Stimulated activated CD8-positive, alpha-beta memory T cell treated with anti-CD3 and anti-CD28 coated beads, Interleukin-15, amount 100 ng/mL, for 4 hours (primary cell): Measurements from ENCODE around the gene FHL1.
"Not testable (repeated sequence)": the region's sequence is repeated elsewhere in the genome, so short reads cannot be mapped to it uniquely, and the experiment has no call there.

Source experiments
- DNase-seq, 2 donors: peaks; one replicate each; pipeline ENCODE4 v3.0.0-alpha.2; 2020; ENCODE audit warnings: low read depth in 2 of 2

The FHL1 gene

DNA sequence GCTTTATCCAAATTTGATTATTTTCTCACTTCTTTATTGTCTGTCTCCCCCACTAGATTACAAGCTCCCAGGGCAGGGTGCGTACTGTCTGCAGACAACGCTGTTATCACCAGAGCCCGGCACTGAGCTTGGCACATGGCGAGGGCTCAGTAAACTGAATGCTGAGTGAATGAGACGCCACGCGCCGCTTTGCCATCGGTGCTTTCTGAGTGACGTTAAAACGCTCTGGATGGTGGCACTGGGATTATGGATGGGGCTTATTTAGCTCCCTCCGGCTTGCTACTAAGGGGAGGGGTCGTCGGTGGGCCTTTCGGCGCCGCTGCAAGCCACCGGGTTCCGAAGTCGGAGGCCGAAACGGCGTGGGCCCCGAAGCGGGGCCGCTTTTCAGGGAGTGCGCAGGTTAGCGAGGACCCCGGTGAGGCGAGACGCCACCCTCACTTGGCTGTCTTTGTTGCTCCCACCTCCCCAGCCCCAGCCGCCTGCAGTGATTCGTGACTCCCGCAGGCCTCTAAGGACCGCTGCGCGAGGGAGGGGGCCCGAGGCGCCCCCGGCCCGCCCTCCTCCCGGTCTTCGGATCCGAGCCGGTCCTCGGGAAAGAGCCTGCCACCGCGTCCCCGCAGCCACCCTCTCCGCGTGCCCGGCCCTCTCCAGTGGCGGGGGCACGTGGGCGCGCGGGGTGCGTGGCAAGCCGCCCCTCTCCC, 569 bp upstream of the FHL1 start:
- no peak for DNase-seq

DNA sequence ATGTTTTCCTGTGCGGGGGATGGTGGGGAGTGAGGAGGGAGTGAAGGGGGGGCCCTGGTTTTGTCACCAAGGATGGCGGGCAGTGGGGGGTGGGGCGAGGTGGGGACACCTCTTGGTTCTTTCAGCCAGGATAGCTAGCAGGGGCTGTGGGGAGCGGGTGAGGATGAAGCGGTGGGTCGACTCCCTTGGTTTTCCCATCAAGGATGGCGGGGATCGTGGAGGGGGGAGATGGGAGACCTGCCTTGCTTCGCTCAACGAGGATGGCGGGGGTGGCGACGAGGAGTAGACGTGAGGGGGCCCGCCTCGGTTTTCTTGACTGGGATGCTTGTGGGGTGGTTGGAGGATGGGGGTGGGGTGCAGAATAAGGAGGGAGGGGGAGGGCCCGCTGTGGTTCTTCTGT, 643 bp downstream of the FHL1 start:
- no peak for DNase-seq

DNA sequence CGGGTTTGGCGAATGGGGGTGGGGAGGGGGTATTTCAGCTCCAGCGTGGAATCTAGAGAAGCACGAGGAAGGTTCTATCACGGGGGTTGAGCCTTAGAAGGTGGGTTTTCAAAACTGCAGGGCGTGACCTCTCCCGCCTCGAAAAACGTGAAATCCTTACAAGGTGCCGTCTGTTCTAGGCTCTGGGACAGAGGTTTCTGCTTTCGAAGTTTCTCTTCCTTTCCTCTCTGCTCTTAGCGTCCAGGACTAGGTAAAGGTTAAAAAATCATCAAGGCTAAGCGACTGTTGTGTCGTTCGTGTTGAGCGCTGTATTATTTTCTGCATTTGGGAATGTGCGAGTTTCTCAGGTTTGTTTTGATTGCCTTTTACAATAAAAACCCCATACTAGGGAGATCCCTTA, 1.1 kb downstream of the FHL1 start:
- no peak for DNase-seq

DNA sequence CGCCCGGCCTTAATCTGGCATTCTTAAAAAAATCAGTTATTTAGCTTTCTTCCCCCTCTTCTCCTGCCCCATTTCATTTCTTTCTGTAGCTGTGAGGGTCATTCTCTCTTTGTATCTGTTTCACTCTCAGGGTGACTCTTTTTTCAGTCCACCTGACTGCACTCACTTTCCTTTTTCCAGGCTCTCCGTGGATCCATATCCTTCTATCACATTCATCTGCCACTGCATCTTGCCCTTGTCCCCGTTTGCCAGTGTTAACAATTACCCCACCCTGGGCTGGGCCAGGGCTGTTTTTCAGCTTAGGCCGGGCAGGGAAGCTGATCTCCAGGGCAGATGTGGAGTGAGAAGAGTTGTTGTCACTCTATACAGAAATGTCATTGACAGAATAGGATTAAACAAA, 7.7 kb downstream of the FHL1 start:
- no peak for DNase-seq

DNA sequence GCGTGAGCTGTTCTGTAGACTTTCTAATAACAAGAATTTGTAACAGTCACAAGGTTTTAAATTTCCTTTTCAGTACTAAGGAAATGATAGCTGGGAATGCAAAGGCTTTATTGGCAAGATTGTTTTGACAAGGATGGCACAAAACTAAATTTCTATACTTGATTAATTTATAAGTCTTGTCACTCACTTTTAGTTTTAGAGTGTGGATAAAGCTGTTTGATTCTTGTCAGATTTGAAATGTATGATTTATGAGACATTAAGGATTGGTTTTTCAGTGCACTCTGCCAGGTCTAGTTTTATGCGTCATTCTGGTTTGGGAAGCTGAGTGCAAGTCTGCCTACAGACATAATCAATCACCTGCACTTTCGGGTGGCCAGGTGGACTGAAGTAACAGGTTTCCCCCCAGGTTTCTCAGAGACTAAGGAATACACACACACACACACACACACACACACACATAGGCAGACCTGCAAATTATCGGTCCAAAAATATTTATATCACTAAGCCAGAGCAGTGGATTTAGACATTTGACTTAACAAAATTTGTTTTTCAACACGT, 9.3 kb downstream of the FHL1 start:
- DNase-seq = no peak

DNA sequence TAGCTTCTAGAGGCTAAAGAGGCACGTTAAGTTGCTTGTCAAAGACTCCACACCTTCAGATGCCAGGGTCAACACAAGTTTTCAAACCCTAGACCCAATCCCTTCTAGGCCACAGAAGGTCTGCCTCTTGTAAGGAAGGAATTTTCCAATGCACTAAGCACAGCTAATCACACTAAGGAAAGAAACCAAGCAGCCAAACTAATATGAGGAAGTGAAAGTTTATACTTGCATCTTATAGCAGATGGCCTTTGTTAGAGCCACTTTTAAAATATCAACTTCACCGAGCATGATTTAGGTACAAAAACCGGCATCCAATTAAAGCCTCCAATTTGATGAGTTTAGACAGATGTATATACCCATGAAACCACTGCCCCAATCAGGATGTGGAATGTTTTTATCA, 9.9 kb downstream of the FHL1 start:
- no peak for DNase-seq

DNA sequence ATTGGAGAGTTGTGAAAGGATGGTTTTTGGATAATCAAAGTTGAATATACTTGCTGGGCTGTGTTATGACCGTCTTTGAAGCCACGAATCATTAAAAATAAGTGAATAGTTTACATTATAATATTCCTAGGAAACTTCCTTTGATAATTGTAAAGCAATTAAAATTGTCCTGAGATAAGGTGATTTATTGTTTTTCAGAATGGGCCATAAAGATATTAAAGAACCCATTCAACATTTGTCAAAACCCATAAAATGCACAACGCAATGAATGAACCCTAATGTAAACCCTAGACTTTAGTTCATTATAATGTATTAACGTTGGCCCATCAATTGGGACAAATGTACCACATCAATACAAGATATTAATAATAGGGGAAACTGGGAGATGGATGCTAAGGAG, 11.4 kb downstream of the FHL1 start:
- DNase-seq = no peak

DNA sequence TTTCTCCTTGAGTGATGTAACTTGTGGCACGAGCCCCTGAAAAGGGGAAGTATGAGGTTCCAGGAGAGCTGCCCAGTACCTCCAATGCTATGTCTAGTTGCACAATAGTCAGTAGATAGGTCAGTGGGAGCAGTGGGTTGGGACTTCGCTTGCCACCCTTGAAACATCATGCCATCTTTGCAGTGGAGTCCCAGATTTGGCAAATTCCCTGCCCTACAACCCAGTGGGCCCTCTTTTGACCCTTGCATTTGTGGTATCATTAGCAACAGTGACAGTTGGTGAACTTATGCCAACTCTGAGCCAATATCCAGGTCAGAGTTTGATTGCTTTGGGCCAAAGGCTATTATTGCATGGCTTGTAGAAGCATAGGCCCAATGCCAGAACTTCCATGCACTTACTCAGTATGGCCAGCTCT, 12.3 kb downstream of the FHL1 start:
- DNase-seq = no peak

DNA sequence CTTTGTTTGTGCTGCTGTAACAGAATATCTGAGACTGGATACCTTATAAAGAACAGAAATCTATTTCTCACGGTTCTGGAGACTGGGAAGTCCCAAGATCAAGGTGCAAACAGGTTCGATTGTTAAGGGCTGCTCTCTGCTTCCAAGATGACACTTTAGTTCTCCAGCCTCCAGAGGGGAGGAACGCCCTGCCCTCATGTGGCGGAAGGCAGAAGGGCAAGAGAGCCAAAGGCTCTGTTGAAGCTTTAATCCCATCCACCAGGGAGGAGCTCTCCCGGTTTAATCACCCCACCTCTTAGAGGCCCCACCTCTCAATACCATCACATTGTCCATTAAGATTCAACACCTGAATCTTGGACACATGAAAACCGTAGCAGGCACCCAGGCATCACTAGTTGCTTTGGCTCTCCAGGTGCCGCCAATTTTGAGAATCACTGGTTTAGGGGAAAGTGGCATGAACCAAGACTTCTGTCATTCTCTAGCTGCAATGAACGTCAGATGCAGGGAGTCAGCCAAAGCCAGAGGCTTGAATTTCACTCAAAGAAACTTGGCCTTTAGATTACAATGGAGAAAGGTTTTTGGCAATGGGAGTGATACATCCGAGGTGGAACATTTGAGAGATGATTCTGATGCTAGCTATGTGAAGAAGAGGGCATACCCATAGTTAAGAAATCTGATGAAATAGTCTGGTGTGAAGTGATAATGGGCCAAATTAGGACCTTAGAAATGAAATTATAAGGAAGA, 15.7 kb downstream of the FHL1 start:
- no peak for DNase-seq

DNA sequence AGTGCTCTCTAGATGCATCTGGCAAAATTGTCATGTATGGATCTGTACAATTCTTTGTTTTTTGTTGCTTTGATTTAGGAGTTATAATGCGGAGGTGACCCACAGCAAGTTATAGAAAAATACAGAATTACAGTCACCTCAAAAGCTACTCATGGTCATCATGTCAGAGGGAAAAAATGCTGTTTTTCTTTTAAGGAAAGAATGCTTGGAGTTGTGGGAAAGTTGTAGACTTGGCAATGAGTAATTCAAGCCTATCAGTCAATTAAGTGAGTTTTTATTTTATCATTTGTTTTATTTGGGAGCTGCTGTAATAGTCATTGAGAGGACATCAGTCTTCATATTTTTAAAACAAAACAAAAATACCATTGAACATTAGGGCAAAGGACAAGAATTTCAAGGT, 16.4 kb downstream of the FHL1 start:
- DNase-seq = no peak

DNA sequence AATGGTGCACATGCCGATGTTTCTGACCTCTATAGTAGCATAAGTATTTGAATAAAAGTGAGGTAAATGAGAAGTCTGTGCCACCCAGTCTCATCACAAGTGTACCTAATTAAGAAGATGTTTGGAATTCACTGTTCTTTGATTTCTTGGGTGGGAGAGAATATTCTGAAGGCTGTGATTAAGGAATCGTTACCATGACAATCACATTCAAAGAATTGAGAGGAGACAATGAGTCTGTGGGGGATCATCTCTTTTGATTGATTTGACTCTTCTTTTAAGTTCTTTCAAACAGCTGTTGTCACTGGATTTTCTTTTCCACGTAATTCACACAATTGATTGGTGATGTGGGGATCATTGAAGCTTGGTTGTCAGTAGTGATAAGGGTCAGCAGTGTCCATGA, 18.1 kb downstream of the FHL1 start:
- no peak for DNase-seq

DNA sequence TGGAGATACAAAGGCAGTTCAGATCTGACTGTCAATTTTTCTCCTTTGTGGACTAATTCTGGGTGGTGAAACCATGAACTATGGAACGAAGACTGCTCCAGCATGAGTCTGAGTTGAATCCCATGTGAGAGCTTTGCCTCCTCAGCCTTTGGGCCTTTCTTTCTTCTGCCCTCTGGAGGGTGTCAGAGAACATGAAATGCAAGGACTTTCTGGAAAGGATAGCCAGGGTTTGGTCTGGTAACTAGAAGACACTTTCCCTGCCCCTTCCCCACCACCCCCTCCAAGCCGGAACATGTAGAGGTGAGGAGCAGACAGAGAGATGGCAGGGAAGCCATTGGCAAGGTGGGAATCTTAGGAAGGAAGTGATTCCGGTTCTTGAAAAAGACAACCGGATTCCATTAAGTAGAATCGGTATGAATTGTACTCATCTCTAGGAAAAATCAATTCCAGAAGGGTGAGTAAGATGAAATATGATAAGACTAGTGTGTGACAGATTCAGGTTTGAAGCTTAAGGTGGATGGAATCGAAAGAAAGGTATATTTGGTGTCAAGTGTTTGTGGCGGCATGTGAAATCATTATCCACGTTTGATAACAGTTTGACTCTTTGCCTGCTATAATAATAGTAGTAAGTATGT, 19.0 kb downstream of the FHL1 start:
- DNase-seq = no peak

DNA sequence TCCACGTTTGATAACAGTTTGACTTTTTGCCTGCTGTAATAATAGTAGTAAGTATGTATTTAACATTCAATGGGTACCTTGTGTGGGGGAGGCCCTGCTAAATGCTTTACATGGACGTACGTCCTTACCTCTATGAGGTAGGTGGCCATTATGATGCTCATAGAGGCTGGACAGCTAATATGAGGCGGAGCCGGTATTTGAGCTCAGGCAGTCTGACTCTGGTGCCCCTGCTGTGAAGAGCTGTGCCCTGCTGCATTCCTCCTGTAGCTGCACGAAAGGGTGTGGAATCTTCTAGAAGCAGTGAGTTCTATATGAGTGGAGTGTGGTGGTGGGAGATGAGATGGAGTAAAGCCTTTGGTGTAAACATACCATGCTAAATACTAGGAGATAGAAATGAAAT, 20.7 kb downstream of the FHL1 start:
- DNase-seq = not testable (repeated sequence)

DNA sequence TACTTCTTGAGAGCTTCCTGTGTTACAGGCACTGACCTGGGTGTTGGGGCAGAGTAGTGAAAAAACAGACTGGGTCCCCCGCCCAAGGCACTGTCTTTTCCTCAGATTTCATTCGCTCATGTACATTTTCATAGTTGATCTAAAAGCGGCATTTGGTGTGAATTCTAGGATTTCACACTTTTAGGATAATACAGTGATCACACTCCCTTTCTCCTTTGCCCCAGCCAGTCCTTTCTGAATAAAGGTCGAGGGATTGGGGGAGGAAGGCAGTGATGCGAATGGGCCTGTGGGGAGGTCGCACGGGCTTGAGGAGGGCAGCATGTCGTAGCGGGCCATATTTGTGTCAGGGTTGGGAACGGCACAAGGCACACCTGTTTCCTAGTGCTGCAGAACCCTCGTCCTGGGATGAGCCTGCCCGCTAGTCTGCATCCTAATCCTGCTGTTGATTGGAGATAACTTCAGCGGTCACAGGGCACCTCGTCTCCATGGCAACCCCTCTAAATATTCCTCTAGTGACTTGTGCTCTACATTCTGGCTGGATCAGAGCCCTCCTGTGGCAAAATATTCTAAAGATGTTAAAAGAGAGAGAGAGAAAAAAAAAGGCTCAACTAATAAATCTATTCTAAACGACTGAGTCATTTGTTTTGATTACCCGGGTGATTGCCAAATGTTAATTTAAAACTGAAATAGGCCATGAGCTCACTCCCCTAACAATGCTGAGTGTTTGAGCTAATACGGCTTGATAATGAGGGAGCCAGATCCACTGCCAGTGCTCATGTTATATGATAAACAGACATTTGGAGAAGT, 21.8 kb downstream of the FHL1 start:
- DNase-seq = no peak

DNA sequence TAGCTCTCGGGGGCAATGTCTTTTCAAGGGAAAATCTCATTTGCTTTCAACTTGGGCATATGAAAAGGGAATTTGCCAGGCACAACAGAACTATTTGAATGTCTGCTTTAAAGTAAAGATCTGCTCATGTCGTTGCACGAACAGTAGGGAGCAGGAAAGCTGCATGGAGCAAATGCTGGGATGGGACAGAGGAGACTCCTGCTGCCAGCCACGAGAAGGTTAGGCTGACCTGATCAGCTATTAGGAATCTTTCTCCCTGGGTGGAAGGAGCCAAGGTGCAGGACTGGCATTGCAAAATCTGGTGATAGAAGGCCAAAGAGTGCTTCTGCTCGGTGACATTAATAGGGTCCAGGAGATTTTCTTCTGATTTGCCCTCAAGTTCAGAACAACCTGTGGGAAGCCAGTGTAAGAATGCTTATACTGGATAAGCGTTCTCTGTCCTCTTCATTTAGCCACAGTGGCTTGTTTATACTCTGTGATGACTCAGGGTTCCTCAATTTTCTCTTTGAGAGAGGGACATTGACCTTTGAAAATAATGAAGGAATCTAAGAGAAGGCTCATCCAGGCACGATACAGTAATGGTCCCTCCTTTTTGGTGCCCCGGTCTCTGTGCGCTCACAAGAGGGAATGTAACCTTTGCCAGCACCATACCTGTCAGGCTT, 22.9 kb downstream of the FHL1 start:
- DNase-seq = no peak

DNA sequence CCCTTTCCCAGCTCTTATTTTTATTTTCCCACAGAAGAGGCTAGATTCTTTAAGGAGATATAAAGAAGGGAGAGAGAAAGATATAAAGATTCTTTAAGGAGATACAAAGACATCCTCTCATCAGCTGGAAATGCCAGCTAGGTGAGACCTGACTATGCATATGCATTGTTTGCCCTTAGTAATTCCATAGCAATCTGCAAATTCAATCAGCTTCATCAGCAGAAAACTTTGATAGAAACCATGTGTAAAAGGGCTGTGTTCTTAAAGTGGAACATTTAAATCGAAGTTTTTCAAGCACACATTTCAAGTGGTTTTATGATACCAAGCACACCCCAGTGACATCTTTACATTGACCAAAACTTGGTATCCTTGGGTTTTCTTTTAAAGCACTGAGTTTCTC, 24.1 kb downstream of the FHL1 start:
- no peak for DNase-seq

DNA sequence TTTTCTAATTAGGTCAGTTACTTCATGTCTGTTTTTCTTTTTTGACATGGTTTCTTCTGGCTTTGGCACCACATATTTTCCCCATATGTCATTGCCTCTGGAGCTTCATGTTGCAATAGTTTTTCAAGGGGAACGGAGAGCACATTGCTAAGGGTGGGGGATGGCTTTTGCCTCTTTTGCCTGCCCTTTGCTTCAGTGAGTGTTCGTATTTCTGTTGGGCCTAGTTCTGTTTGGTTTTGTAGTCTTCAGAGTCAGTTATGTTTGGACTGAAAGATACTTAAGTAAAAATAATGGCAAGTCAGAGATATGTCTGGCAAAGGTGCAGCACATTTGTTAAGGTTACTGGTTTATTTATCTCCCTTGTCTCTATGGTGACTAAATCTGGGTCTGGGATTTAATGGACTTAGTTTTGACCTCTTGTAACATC, 29.1 kb downstream of the FHL1 start:
- no peak for DNase-seq

DNA sequence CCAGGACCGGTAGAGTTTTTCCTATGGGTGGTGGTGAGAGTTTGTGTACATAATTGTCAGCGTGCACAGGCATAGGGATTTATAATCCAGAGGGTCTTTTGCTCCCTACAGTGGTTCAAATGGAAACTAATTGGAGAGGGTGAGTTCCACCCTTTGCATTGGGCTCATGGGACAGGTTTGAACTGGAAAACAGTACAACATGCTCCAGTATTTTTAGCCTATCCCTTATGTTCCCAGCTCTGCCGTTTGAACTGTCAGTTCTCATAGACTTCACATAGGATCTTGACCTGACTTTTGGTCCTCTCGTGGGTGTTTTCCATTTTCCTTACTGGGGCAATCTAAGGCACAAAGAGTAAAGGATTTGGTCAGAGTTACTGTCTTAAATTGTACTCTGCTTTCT, 31.8 kb downstream of the FHL1 start:
- DNase-seq = no peak

DNA sequence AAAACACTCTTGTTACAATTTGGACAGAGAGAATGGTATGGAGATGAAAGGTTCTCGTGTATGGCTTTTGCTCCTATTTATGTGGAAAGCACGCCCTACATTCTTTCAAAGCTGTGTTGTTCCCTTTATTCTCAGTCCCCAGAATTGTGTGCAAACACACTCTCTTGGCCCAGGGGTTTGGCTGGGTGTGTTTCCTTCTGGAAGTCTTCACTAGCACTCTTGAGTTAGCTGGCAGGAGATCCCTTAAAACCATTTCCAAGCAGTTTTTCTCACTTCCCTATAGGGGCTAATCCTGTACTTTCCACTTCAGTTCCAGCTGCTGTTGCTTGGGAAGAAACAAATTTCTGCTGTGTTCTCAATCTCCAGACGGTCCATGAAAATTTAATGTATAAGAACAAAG, 35.1 kb downstream of the FHL1 start:
- DNase-seq = no peak

DNA sequence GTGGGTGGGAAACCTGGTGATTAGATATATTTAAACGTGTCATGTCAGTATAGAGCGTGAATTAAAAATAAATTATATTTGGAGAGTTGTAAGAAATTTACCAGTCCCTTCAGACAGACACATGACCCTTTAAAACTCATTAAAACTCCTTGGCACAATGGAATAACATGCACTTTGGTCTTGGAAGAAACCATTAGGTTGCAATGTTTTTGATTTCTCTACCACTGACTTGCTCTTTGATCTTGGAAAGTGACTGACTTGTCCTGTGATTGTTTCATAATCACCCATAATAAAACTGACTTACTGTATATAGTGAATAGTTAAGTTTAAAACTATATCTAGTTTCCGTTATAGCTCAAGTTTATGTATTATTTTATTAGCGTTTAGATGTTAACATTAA, 35.8 kb downstream of the FHL1 start:
- no peak for DNase-seq

DNA sequence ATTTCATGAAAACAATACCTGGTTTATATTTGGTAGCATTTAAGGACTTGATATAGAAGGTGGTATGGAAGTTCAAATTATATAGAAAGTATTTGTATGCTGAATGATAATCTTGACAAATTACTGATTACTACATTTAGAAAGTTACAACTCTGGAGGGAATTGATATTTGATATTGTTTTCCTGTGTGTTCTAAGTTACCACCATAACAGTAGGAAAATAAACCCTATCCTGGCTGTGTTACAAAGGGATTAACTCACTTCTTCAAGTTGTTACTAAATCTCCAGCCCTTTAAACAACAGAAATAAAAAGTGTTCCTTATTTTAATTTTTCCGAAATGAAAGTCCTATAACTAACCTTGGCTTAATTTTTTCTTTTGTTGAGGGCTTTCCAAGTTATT, 36.6 kb downstream of the FHL1 start:
- no peak for DNase-seq
